ENCODE results near the gene TEDC2. TPM values are rescaled to one million over a fixed set of nuclear protein-coding genes. Genes with fewer than 3 reads are reported as not detected.

Gene TEDC2
- total RNA-seq, 1 experiment from 2014 or later: 45.4 TPM

- H3K4me1 ChIP-seq (ENCODE audit: insufficient read depth, low read length): no peaks in the 10 kb centered on the region
- no peak overlapping the region for H4K5ac ChIP-seq (ENCODE audit: insufficient read length, low read depth, low read length)
- no peak overlapping the region for H2BK20ac ChIP-seq (ENCODE audit: low read depth, low read length, poor library complexity, severe bottlenecking)
- H2BK15ac ChIP-seq (ENCODE audit: low read depth, low read length): no peak overlapping the region
- Mint-ChIP-seq H3K9me3 (no peaks in the 10 kb centered on the region), H3K4me1 (no peaks in the 10 kb centered on the region), H3K4me3 (no peak overlapping the region), H3K27ac (no peak overlapping the region), H3K27me3 (ENCODE audit: low read depth) (no peaks in the 10 kb centered on the region), H3K36me3 (ENCODE audit: insufficient read depth in 1 of 3, low read depth in 3 of 3) (peaks cover 0 to 18% (median 4%) of the 10 kb centered on the region in 3 experiments; a peak in 4 of 7 replicates)
- H2BK12ac ChIP-seq (ENCODE audit: insufficient read length, low read depth, low read length): no peak overlapping the region
- H3K23ac ChIP-seq (ENCODE audit: insufficient read length, low read depth, low read length): no peak overlapping the region
- no peak overlapping the region for H3K56ac ChIP-seq (ENCODE audit: insufficient read length, low read depth, low read length)
- no peak overlapping the region for H3K9ac ChIP-seq (ENCODE audit: extremely low read depth, insufficient read length, low read length)
- no peak overlapping the region for H2AK5ac ChIP-seq (ENCODE audit: insufficient read length, low read length)
- no peak overlapping the region for H3K4ac ChIP-seq (ENCODE audit: low read depth, low read length)
- no peak overlapping the region for H2BK120ac ChIP-seq (ENCODE audit: low read depth, low read length, poor library complexity, severe bottlenecking)
- H4K91ac ChIP-seq (ENCODE audit: insufficient read length, low read depth, low read length): no peak overlapping the region
- DNase-seq: no peak
- no peak overlapping the region for H3K27ac ChIP-seq (ENCODE audit: insufficient read length, low read depth, low read length)
- no peak overlapping the region for H3K4me2 ChIP-seq (ENCODE audit: insufficient read depth, insufficient read length, low read length)
- no peaks in the 10 kb centered on the region for H4K20me1 ChIP-seq (ENCODE audit: control insufficient read depth, insufficient read depth, insufficient read length)
- no peaks in the 10 kb centered on the region for H3K23me2 ChIP-seq (ENCODE audit: insufficient read length, low read depth, low read length, poor library complexity, severe bottlenecking)
- no peak overlapping the region for H3T11ph ChIP-seq (ENCODE audit: low read length)
- H3K9me3 ChIP-seq (ENCODE audit: control insufficient read depth, low read depth, low read length): no peaks in the 10 kb centered on the region
- no peaks in the 10 kb centered on the region for H3K79me1 ChIP-seq (ENCODE audit: insufficient read depth, low read depth, low read length, poor library complexity, severe bottlenecking)
- no peak overlapping the region for H2AFZ ChIP-seq (ENCODE audit: low read length)
- TF ChIP-seq CTCF (conservative IDR thresholded peaks at IDR 0.05): no peak
- H3K79me2 ChIP-seq (ENCODE audit: insufficient read depth, low read length): no peaks in the 10 kb centered on the region
- H3K27me3 ChIP-seq (ENCODE audit: insufficient read depth, low read length): no peaks in the 10 kb centered on the region
- H2BK5ac ChIP-seq (ENCODE audit: insufficient read length, low read length): no peak overlapping the region
- H3K18ac ChIP-seq (ENCODE audit: insufficient read length, low read depth, low read length): no peak overlapping the region
- WGBS (ENCODE audit: extremely low coverage, insufficient read length, low lambda C conversion rate): no CpG with 5 or more reads among the region's 5 CpGs
- H3K14ac ChIP-seq (ENCODE audit: insufficient read depth, low read length): no peak overlapping the region
- no peak overlapping the region for H4K8ac ChIP-seq (replicated peaks; ENCODE audit: insufficient read length, low read depth, low read length)
These were observed 34.7 kb downstream of the TEDC2 start for GRCh38 chr16:2494616-2495015.

All from H9 (cell line).